Activated CD4-positive, alpha-beta T cell treated with anti-CD3 and anti-CD28 coated beads, Interleukin-10, Interleukin-2, amounts not matched to agents 100 ng/mL and 50 ng/mL, durations not matched to agents 16 hours and 8 hours (primary cell): ENCODE results near the gene FCER2.

Experiments
- DNase-seq: peaks from one replicate; pipeline ENCODE4 v3.0.0-alpha.2; 2020

Gene FCER2

GRCh38 chr19:7676376-7676775 lies 25.6 kb downstream of the FCER2 start:
- no peak for DNase-seq

- DNase-seq: peak; percentile 47
Observed at GRCh38 chr19:7674010-7675005, 27.6 kb downstream of the FCER2 start.

GRCh38 chr19:7672522-7672921 lies 29.4 kb downstream of the FCER2 start:
- DNase-seq: no peak

GRCh38 chr19:7670790-7671189 lies 31.1 kb downstream of the FCER2 start:
- DNase-seq: no peak

- peak; percentile 12 for DNase-seq
Observed at GRCh38 chr19:7670150-7670783, 31.7 kb downstream of the FCER2 start.

- DNase-seq: no peak
Observed at GRCh38 chr19:7669641-7670040, 32.3 kb downstream of the FCER2 start.

GRCh38 chr19:7668842-7669241 lies 33.1 kb downstream of the FCER2 start, which contains the start of gene RETN:
RETN (plus strand) TSS chr19:7669049; CDS start chr19:7669327, 278 bp downstream.
- no peak for DNase-seq

- DNase-seq: no peak
Observed at GRCh38 chr19:7665076-7665475, 36.9 kb downstream of the FCER2 start.

- no peak for DNase-seq
Observed at GRCh38 chr19:7663706-7664105, 38.2 kb downstream of the FCER2 start.

- DNase-seq: no peak
Observed at GRCh38 chr19:7662657-7663056, 39.3 kb downstream of the FCER2 start.

- no peak for DNase-seq
Observed at GRCh38 chr19:7661744-7662538, 40.0 kb downstream of the FCER2 start.

GRCh38 chr19:7658219-7658686 lies 43.7 kb downstream of the FCER2 start:
- peak; percentile 72 for DNase-seq

- DNase-seq: no peak
Observed at GRCh38 chr19:7657131-7657751, 44.7 kb downstream of the FCER2 start.

- DNase-seq: no peak
Observed at GRCh38 chr19:7655581-7655980, 46.4 kb downstream of the FCER2 start.

GRCh38 chr19:7654401-7654800 lies 47.5 kb downstream of the FCER2 start:
- no peak for DNase-seq

- DNase-seq: peak; percentile 83
Observed at GRCh38 chr19:7652061-7652641, 49.8 kb downstream of the FCER2 start.

- DNase-seq: no peak
Observed at GRCh38 chr19:7650148-7650547, 51.8 kb downstream of the FCER2 start.

GRCh38 chr19:7648265-7649014 lies 53.5 kb downstream of the FCER2 start:
- DNase-seq: no peak

GRCh38 chr19:7647156-7647555 lies 54.8 kb downstream of the FCER2 start:
- DNase-seq: no peak

GRCh38 chr19:7646426-7646700 lies 55.6 kb downstream of the FCER2 start:
- DNase-seq: no peak

GRCh38 chr19:7645656-7646425 lies 56.1 kb downstream of the FCER2 start:
- DNase-seq: no peak
